Measurements from ENCODE around the gene OXER1. TPM values are rescaled to one million over a fixed set of nuclear protein-coding genes. Genes with fewer than 3 reads are reported as not detected.

The OXER1 gene
- total and polyA plus RNA-seq, 2 of the 13 experiments (the other 11 are each of a cell fraction or from before 2014, with no cell fraction given): 8.0 to 9.0 TPM

DNA sequence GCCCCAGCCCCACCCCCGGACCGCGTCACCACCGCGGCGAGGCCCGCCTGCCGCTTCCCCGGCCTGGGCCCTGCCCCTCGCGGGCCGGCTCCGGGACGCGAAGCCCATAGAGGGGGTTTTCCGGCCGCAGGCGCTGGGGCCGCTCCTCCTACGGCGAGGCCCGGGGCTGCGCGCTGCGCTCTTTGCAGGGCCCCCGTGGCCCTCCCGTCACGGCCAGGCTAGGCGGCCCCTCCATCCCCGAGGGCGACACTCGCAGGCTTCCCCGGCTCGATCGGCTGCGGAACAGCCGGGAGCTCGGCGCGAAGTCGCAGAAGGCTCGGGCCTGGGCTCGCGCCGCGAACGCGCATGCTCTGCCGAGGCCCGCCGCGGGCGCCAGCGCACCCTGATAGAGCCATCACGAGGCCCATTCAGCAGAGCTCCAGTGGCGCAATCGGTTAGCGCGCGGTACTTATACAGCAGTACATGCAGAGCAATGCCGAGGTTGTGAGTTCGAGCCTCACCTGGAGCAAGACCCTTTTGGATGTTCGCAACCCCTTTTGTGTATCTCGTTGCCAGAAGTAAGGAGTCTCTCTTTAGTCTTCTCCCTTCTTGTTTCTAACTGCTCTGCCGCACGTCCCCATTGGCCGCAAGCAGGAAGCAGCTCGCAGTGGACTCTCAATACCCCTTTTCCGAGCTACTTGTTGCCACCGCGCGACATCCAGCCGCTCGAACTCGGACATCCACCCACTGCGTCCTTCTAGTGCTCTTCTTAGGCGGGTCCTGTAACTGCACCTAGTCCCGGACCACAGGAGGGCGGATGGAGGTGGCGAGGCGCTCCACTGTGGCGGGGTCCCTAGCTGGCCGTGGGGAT is 46.4 kb upstream of the OXER1 start (continued):
- TF ChIP-seq ZNF670 (CRISPR knock-in tag; IDR thresholded peaks at IDR 0.05; ENCODE audit: borderline replicate concordance): peak; percentile 89; the same call in 1 of the 2 replicates
- TF ChIP-seq CBFB (CRISPR knock-in tag; IDR thresholded peaks at IDR 0.05): peak; percentile 86
- TF ChIP-seq MIXL1 (CRISPR knock-in tag; IDR thresholded peaks at IDR 0.05): no peak; the same call in none of the 2 replicates
- TF ChIP-seq ZNF180 (CRISPR knock-in tag; IDR thresholded peaks at IDR 0.05; ENCODE audit: borderline replicate concordance, low read depth): peak; percentile 51; the same call in 1 of the 2 replicates
- TF ChIP-seq ATF7-NPFF (CRISPR knock-in tag; IDR thresholded peaks at IDR 0.05; ENCODE audit: low read depth): peak; percentile 98
- TF ChIP-seq YEATS4 (CRISPR knock-in tag; IDR thresholded peaks at IDR 0.05; ENCODE audit: borderline replicate concordance): peak; percentile 99
- TF ChIP-seq, protein P1, sequence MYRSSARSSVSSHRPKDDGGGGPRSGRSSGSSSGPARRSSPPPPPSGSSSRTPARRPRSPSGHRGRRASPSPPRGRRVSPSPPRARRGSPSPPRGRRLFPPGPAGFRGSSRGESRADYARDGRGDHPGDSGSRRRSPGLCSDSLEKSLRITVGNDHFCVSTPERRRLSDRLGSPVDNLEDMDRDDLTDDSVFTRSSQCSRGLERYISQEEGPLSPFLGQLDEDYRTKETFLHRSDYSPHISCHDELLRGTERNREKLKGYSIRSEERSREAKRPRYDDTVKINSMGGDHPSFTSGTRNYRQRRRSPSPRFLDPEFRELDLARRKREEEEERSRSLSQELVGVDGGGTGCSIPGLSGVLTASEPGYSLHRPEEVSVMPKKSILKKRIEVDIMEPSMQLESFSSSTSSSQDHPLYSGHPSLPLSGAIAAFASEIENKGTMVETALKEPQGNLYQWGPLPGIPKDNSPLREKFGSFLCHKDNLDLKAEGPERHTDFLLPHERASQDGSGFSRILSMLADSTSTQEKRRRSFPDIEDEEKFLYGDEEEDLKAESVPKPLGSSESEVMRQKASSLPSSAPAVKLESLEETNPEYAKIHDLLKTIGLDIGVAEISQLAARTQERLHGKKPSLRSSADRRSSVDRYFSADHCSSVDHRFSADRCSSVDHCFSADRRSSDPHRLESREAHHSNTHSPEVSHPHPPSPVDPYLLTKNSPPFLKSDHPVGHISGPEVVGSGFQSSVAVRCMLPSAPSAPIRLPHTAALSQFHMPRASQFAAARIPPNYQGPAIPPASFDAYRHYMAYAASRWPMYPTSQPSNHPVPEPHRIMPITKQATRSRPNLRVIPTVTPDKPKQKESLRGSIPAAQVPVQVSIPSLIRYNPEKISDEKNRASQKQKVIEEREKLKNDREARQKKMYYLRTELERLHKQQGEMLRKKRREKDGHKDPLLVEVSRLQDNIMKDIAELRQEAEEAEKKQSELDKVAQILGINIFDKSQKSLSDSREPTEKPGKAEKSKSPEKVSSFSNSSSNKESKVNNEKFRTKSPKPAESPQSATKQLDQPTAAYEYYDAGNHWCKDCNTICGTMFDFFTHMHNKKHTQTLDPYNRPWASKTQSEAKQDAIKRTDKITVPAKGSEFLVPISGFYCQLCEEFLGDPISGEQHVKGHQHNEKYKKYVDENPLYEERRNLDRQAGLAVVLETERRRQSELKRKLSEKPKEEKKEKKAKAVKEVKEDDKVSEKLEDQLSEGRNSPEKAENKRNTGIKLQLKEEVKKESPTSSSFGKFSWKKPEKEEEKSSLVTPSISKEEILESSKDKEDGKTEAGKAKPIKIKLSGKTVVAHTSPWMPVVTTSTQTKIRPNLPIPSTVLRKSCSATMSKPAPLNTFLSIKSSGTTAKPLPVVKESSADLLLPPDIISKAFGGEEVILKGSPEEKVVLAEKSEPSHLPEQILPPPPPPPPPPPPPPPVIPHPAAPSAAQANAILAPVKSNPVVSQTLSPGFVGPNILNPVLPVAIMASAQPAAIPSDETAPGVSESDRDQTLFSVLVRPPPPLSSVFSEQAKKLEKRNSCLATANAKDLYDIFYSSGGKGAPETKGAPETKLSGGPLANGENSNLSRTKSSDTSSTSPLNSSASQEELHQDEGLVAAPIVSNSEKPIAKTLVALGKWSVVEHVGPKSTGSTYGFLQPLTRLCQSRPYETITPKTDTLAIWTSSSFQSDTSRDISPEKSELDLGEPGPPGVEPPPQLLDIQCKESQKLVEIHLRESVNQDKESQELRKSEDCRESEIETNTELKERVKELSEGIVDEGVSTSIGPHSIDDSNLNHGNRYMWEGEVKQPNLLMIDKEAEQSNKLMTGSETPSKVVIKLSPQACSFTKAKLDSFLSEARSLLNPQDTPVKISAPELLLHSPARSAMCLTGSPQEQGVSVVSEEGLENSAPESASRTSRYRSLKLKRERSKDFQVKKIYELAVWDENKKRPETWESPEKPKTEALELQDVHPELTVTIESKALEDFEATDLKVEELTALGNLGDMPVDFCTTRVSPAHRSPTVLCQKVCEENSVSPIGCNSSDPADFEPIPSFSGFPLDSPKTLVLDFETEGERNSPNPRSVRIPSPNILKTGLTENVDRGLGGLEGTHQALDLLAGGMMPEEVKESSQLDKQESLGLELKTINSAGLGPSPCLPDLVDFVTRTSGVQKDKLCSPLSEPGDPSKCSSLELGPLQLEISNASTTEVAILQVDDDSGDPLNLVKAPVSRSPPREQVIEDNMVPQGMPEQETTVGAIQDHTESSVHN (CRISPR knock-in tag; IDR thresholded peaks at IDR 0.05): peak; percentile 90; the same call in 1 of the 2 replicates
- TF ChIP-seq ZNF546 (CRISPR knock-in tag; conservative IDR thresholded peaks at IDR 0.05): peak; percentile 94
- TF ChIP-seq KMT2A (CRISPR knock-in tag; IDR thresholded peaks at IDR 0.05): peak; percentile 77
- TF ChIP-seq NR2C2 (CRISPR knock-in tag; IDR thresholded peaks at IDR 0.05; ENCODE audit: borderline replicate concordance): peak; percentile 66
- peak; percentile 50; the same call in 1 of the 2 replicates for TF ChIP-seq FOSL1 (CRISPR knock-in tag; IDR thresholded peaks at IDR 0.05; ENCODE audit: borderline replicate concordance)
- TF ChIP-seq ZC3H4 (CRISPR knock-in tag; IDR thresholded peaks at IDR 0.05; ENCODE audit: borderline replicate concordance): peak; percentile 87; the same call in 1 of the 2 replicates
- peak; percentile 99; the same call in 1 of the 2 replicates for TF ChIP-seq ZNF749 (CRISPR knock-in tag; IDR thresholded peaks at IDR 0.05; ENCODE audit: borderline replicate concordance)
- peak; percentile 9 for TF ChIP-seq ZFP36 (IDR thresholded peaks at IDR 0.05; ENCODE audit: borderline replicate concordance, low read depth, low read length, partially characterized antibody)
- TF ChIP-seq RARA (CRISPR knock-in tag; IDR thresholded peaks at IDR 0.05): peak; percentile 38
